H1 (cell line): ENCODE measurements around the gene TGM6.

ENCODE experiments used
- ASH2L ChIP-seq: fragments of 200-600, 300-600 bp; sonication (generic); IDR thresholded peaks from one replicate; pipeline ENCODE4 v1.7.1; 2017; ENCODE audit warnings: low read length
- CBX8 ChIP-seq: fragments of 300-800, 300-1000 bp; sonication (generic); IDR thresholded peaks from 2 replicates; pipeline ENCODE4 v1.7.1; 2016; ENCODE audit warnings: low read depth, low read length, borderline replicate concordance
- CHD2 ChIP-seq: IDR thresholded peaks from 2 replicates; pipeline ENCODE4 v1.6.1; 2012; ENCODE audit warnings: low read length, improper control_type of control experiment
- CTCF ChIP-seq, 3 experiments: IDR thresholded peaks; 1 replicate in 2 of 3; 2 replicates in 1 of 3; pipeline versions ENCODE4 v1.5.1 to v1.6.1; 2011; ENCODE audit warnings: low read length in 3 of 3, mild to moderate bottlenecking in 3 of 3, inconsistent platforms in 2 of 3, low read depth in 1 of 3, moderate library complexity in 1 of 3; ENCODE audit not compliant: insufficient read depth in 1 of 3; ENCODE audit errors: control extremely low read depth in 1 of 3
- EGR1 ChIP-seq: IDR thresholded peaks from 2 replicates; pipeline ENCODE4 v1.6.1; 2011; ENCODE audit warnings: low read depth, low read length, borderline replicate concordance
- EZH2 ChIP-seq: fragments of 200-600 bp; sonication (generic); IDR thresholded peaks from 2 replicates; pipeline ENCODE4 v1.7.1; 2012; ENCODE audit warnings: low read depth, mild to moderate bottlenecking, moderate library complexity, low read length, inconsistent platforms; ENCODE audit not compliant: severe bottlenecking
- RAD21 ChIP-seq, 2 experiments: IDR thresholded peaks in 1 of 2; conservative IDR thresholded peaks in 1 of 2; 2 replicates each; pipeline ENCODE4 v1.6.1; 2011; ENCODE audit warnings: low read depth in 2 of 2, low read length in 2 of 2, improper control_type of control experiment in 1 of 2, inconsistent platforms in 1 of 2, mild to moderate bottlenecking in 1 of 2, moderate library complexity in 1 of 2
- RFX5 ChIP-seq: IDR thresholded peaks from 2 replicates; pipeline ENCODE4 v1.6.1; 2011; ENCODE audit warnings: low read depth, low read length, improper control_type of control experiment, borderline replicate concordance
- SP4 ChIP-seq: IDR thresholded peaks from 2 replicates; pipeline ENCODE4 v1.6.1; 2012; ENCODE audit warnings: low read length, inconsistent platforms
- USF2 ChIP-seq: IDR thresholded peaks from 2 replicates; pipeline ENCODE4 v1.6.1; 2011; ENCODE audit warnings: low read length, improper control_type of control experiment

- TF ChIP-seq RAD21 (IDR thresholded peaks at IDR 0.05 in 1 of 2, conservative IDR thresholded peaks at IDR 0.05 in 1 of 2; ENCODE audit: low read depth in 2 of 2, low read length in 2 of 2) (peak; percentile 70 to 80), EGR1 (no peak), SP4 (no peak), CTCF (IDR thresholded peaks at IDR 0.05; ENCODE audit: control extremely low read depth in 1 of 3, insufficient read depth in 1 of 3, low read depth in 1 of 3, low read length in 3 of 3) (peak; percentile 85 to 92 (median 86)), USF2 (no peak), CHD2 (no peak), ASH2L (no peak), CBX8 (no peak), EZH2 (no peak), RFX5 (no peak)
Measured at GRCh38 chr20:2387180-2387577, 6.5 kb downstream of the TGM6 start.
